ENCODE data around the gene STAT5B. TPM values are rescaled to one million over a fixed set of nuclear protein-coding genes. Genes with fewer than 3 reads are reported as not detected.
A peak's percentile ranks its signal among the peaks of the same experiment; 100 is the strongest.

Gene STAT5B
- total and polyA plus RNA-seq, 9 donors, result 27.0 to 41.1 (median 35.7) TPM

DNA sequence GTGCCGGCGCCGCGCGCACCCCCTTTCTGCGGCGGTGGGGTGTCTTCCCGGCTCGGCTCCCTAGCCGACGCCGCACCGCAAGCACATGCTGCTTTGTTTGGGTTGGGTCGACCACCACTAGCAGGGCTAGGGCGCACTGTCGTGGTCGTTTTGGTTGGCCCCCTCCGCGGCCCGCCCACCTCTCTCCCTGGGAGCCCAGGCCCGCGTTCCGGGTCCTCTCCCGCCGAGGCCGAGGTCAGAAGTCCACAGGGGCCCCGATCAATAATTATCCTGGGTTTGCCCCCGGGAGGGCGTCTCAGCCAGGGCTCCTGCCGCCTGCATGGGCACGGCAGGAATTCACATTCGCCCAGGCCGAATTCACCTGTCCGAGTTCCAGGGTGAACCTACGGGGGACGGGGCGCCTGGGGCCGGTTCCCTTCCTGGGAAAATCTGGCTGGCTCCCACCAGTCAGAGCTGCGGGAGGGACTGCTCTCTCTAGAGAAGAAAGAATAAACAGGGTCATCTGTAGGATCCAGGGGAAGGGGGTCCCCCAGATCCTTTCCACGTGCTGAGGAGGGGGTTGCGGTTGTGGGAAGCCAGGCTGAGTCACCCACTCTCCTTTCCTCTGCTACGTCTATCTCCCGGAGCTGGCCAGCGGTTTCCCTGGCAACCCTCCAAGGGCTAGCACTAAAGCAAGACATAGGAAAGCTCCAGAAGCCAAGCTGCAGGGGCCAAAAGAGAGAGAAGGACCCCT, 584 bp upstream of the STAT5B start:
- 1% methylated on average over 35 of the region's 44 CpGs for WGBS (ENCODE audit: insufficient coverage)
- Histone ChIP-seq H3K27ac (ENCODE audit: low read length) (peak overlapping the region; percentile 77), H3K4me1 (ENCODE audit: control insufficient read depth, insufficient read depth, low read length) (peaks cover 18% of the 10 kb centered on the region), H3K36me3 (ENCODE audit: control insufficient read depth, insufficient read depth, low read length) (no peaks in the 10 kb centered on the region), H3K27me3 (ENCODE audit: control insufficient read depth, insufficient read depth, low read length) (no peaks in the 10 kb centered on the region), H3K9me3 (replicated peaks; ENCODE audit: control insufficient read depth, low read depth, low read length) (no peaks in the 10 kb centered on the region), H3K4me3 (ENCODE audit: low read length) (peak overlapping the region; percentile 70)
- DNase-seq, result peak; percentile 80

DNA sequence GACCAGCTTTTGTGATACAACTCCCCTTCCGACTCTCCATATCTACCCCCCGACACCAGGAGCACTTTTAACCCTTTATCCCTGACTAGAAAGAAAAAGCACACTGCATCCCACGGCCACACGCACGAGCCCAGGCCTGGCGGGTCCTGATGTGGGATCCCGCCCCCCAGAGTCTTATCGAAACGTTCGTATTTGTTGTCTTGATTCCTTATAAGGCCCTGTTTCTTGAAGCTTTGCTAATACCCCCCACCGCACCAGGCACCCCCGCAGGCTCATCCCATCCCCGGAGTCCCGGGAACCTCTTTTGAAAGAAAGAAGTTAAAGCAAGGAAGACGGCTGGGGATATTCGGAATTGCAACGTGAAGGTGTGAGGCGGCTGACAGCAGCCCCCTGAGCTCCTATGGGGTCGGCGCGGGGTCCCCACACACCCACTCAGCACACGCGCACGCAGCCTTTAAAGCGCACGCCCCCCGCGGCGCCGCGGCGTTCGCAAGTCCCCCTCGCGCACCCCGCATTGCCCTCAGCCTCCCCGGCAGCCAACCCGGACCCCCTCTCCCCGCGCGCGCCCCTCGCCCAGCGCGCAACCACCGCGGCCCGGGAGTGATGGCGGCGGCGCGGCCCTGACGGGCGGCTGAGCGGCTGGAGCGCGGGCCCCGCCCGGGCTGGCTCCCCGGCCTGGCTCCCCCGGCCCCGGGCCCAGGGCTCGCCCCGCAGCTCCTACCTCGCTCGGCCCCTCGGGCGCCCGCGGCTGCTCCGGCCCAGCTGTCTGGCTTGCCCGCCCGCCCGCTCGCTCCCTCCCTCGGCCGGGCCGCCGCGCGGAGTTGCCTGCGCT, 448 bp downstream of the STAT5B start:
- Histone ChIP-seq H3K9me3 (replicated peaks; ENCODE audit: control insufficient read depth, low read depth, low read length) (no peaks in the 10 kb centered on the region), H3K27ac (ENCODE audit: low read length) (peak overlapping the region; percentile 67), H3K27me3 (ENCODE audit: control insufficient read depth, insufficient read depth, low read length) (no peaks in the 10 kb centered on the region), H3K36me3 (ENCODE audit: control insufficient read depth, insufficient read depth, low read length) (no peaks in the 10 kb centered on the region), H3K4me3 (ENCODE audit: low read length) (peak overlapping the region; percentile 81), H3K4me1 (ENCODE audit: control insufficient read depth, insufficient read depth, low read length) (peaks cover 18% of the 10 kb centered on the region)
- DNase-seq, result peak; percentile 64
- under 1% methylated on average over 76 of the region's 82 CpGs for WGBS (ENCODE audit: insufficient coverage)

- no peaks in the 10 kb centered on the region for H3K27me3 ChIP-seq (ENCODE audit: control insufficient read depth, insufficient read depth, low read length)
- WGBS (ENCODE audit: insufficient coverage), result 18% methylated on average over 10 of the region's 13 CpGs
- peak; percentile 37 for DNase-seq
- no peaks in the 10 kb centered on the region for H3K36me3 ChIP-seq (ENCODE audit: control insufficient read depth, insufficient read depth, low read length)
- no peaks in the 10 kb centered on the region for H3K9me3 ChIP-seq (replicated peaks; ENCODE audit: control insufficient read depth, low read depth, low read length)
- peaks cover 18% of the 10 kb centered on the region for H3K4me1 ChIP-seq (ENCODE audit: control insufficient read depth, insufficient read depth, low read length)
- H3K27ac ChIP-seq (ENCODE audit: low read length), result peak overlapping the region; percentile 67
- H3K4me3 ChIP-seq (ENCODE audit: low read length), result peak overlapping the region; percentile 81
Measured at GRCh38 chr17:42274812-42275526, 1.2 kb downstream of the STAT5B start.

- H3K27ac ChIP-seq (ENCODE audit: low read length), result no peak overlapping the region
- H3K27me3 ChIP-seq (ENCODE audit: control insufficient read depth, insufficient read depth, low read length), result no peaks in the 10 kb centered on the region
- no peaks in the 10 kb centered on the region for H3K9me3 ChIP-seq (replicated peaks; ENCODE audit: control insufficient read depth, low read depth, low read length)
- peaks cover 18% of the 10 kb centered on the region for H3K4me1 ChIP-seq (ENCODE audit: control insufficient read depth, insufficient read depth, low read length)
- no peak overlapping the region for H3K4me3 ChIP-seq (ENCODE audit: low read length)
- DNase-seq, result no peak
- WGBS (ENCODE audit: insufficient coverage), result no CpG with 5 or more reads among the region's 3 CpGs
- H3K36me3 ChIP-seq (ENCODE audit: control insufficient read depth, insufficient read depth, low read length), result no peaks in the 10 kb centered on the region
Measured at GRCh38 chr17:42274253-42274542, 2.0 kb downstream of the STAT5B start.

DNA sequence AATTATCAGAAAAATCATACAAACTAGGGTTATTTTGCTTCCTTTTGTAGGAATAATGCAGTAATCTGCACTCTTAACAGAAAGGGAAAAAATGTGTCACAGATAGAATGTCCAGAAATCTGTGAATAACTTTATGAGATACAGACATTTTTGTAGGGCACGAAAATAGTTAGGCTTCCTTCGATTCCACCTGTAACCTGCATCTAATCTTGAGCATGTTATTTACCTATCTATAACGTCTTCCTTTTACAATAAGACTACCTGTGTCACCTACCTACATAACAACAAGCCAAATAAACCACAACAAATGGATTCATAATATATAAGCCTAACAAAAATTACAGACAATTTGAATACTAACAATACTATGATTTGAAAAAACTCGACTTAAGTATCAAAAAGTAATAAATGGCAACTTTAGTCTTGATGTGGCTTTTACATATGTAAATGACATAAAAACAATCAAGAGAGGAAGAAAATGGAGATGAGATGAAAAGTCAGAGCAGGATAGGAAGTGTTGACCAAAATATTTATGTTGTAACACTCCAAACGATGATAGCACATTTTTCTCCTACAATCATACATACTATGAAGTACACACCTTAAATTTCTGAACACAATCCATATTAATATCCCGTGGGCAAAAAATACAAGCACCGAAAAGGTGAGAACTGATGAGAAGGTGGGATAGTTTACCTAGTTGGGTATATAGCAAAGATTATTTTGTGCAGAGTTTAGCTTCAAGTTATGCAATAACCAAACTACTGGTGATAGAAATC, 2.5 kb downstream of the STAT5B start:
- no CpG with 5 or more reads among the region's 7 CpGs for WGBS (ENCODE audit: insufficient coverage)
- Histone ChIP-seq H3K36me3 (ENCODE audit: control insufficient read depth, insufficient read depth, low read length) (no peaks in the 10 kb centered on the region), H3K9me3 (replicated peaks; ENCODE audit: control insufficient read depth, low read depth, low read length) (no peaks in the 10 kb centered on the region), H3K4me1 (ENCODE audit: control insufficient read depth, insufficient read depth, low read length) (peaks cover 18% of the 10 kb centered on the region), H3K4me3 (ENCODE audit: low read length) (no peak overlapping the region), H3K27me3 (ENCODE audit: control insufficient read depth, insufficient read depth, low read length) (no peaks in the 10 kb centered on the region), H3K27ac (ENCODE audit: low read length) (no peak overlapping the region)
- no peak for DNase-seq

- Histone ChIP-seq H3K36me3 (ENCODE audit: control insufficient read depth, insufficient read depth, low read length) (no peaks in the 10 kb centered on the region), H3K4me1 (ENCODE audit: control insufficient read depth, insufficient read depth, low read length) (peaks cover 17% of the 10 kb centered on the region), H3K27ac (ENCODE audit: low read length) (no peak overlapping the region), H3K9me3 (replicated peaks; ENCODE audit: control insufficient read depth, low read depth, low read length) (no peaks in the 10 kb centered on the region), H3K27me3 (ENCODE audit: control insufficient read depth, insufficient read depth, low read length) (no peaks in the 10 kb centered on the region), H3K4me3 (ENCODE audit: low read length) (no peak overlapping the region)
- 50% methylated on average over 3 of the region's 7 CpGs for WGBS (ENCODE audit: insufficient coverage)
- no peak for DNase-seq
Measured at GRCh38 chr17:42272162-42272907, 3.9 kb downstream of the STAT5B start.

DNA sequence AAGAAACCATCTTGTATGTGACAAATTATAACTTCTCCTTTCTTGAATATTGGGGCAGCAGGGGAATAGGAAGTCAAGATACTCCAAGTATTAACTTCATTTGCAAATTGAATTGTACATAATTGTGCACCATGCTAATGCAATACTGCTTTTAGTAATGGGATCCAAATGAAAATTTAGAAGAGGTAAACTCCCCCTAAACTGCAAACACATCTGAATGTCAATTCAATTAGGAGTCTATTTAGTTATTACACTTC, 4.5 kb downstream of the STAT5B start:
- no peak overlapping the region for H3K4me3 ChIP-seq (ENCODE audit: low read length)
- H3K36me3 ChIP-seq (ENCODE audit: control insufficient read depth, insufficient read depth, low read length), result no peaks in the 10 kb centered on the region
- H3K4me1 ChIP-seq (ENCODE audit: control insufficient read depth, insufficient read depth, low read length), result peaks cover 11% of the 10 kb centered on the region
- H3K27me3 ChIP-seq (ENCODE audit: control insufficient read depth, insufficient read depth, low read length), result no peaks in the 10 kb centered on the region
- H3K9me3 ChIP-seq (replicated peaks; ENCODE audit: control insufficient read depth, low read depth, low read length), result no peaks in the 10 kb centered on the region
- no peak overlapping the region for H3K27ac ChIP-seq (ENCODE audit: low read length)
- no peak for DNase-seq

GRCh38 chr17:42271006-42271778, 5.0 kb downstream of the STAT5B start:
- no peaks in the 10 kb centered on the region for H3K9me3 ChIP-seq (replicated peaks; ENCODE audit: control insufficient read depth, low read depth, low read length)
- H3K27me3 ChIP-seq (ENCODE audit: control insufficient read depth, insufficient read depth, low read length), result no peaks in the 10 kb centered on the region
- no peaks in the 10 kb centered on the region for H3K36me3 ChIP-seq (ENCODE audit: control insufficient read depth, insufficient read depth, low read length)
- peaks cover 9% of the 10 kb centered on the region for H3K4me1 ChIP-seq (ENCODE audit: control insufficient read depth, insufficient read depth, low read length)
- DNase-seq, result no peak
- no CpG with 5 or more reads among the region's 3 CpGs for WGBS (ENCODE audit: insufficient coverage)
- no peak overlapping the region for H3K4me3 ChIP-seq (ENCODE audit: low read length)
- H3K27ac ChIP-seq (ENCODE audit: low read length), result no peak overlapping the region

DNA sequence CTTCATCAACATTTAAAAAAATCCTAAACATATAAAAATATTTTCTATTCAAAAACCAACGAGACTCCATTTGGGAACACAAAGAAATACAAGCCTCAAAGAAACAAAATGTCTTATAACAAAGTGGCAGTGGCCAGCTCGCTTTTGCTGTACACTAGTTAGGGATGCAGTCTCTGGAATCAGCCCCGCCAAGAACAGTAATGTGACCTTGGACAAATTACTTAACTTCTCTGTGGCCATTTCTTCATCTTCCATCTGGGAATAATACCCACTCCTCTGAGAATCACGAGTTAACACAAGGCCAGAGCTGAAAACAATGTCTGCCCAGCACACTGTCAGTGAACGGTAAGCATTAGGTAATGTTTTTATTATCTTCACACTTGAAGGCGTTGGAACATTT, 5.6 kb downstream of the STAT5B start:
- no peak overlapping the region for H3K27ac ChIP-seq (ENCODE audit: low read length)
- H3K4me1 ChIP-seq (ENCODE audit: control insufficient read depth, insufficient read depth, low read length), result peaks cover 9% of the 10 kb centered on the region
- no peaks in the 10 kb centered on the region for H3K9me3 ChIP-seq (replicated peaks; ENCODE audit: control insufficient read depth, low read depth, low read length)
- no peaks in the 10 kb centered on the region for H3K36me3 ChIP-seq (ENCODE audit: control insufficient read depth, insufficient read depth, low read length)
- H3K27me3 ChIP-seq (ENCODE audit: control insufficient read depth, insufficient read depth, low read length), result no peaks in the 10 kb centered on the region
- DNase-seq, result no peak
- H3K4me3 ChIP-seq (ENCODE audit: low read length), result no peak overlapping the region
- 100% methylated on average over 1 of the region's 6 CpGs for WGBS (ENCODE audit: insufficient coverage)
